Stimulated activated CD8-positive, alpha-beta memory T cell treated with anti-CD3 and anti-CD28 coated beads, Interleukin-15, amount 100 ng/mL, for 1 hour (primary cell): ENCODE measurements around the gene KRT36.

Experiments used
- DNase-seq: peaks from one replicate; pipeline ENCODE4 v3.0.0-alpha.2; 2020; ENCODE audit warnings: low read depth

Gene KRT36

GRCh38 chr17:41476866-41477815 lies 12.6 kb downstream of the KRT36 start:
- DNase-seq = no peak

GRCh38 chr17:41475421-41475820 lies 14.3 kb downstream of the KRT36 start:
- DNase-seq = no peak

GRCh38 chr17:41474863-41475262 lies 14.8 kb downstream of the KRT36 start:
- DNase-seq = no peak

- DNase-seq = no peak
Observed at GRCh38 chr17:41468346-41468745, 21.4 kb downstream of the KRT36 start.

- DNase-seq = no peak
Observed at GRCh38 chr17:41467561-41467960, 22.1 kb downstream of the KRT36 start.

GRCh38 chr17:41466988-41467387 lies 22.7 kb downstream of the KRT36 start, which contains the start of gene KRT32:
Gene KRT32 (minus strand): TSS chr17:41467386. CDS start chr17:41467325, 61 bp downstream.
- no peak for DNase-seq

- no peak for DNase-seq
Observed at GRCh38 chr17:41464682-41465081, 25.0 kb downstream of the KRT36 start.

- no peak for DNase-seq
Observed at GRCh38 chr17:41464173-41464572, 25.5 kb downstream of the KRT36 start.

GRCh38 chr17:41463746-41464145 lies 26.0 kb downstream of the KRT36 start:
- DNase-seq = no peak

- DNase-seq = no peak
Observed at GRCh38 chr17:41462705-41463104, 27.0 kb downstream of the KRT36 start.

GRCh38 chr17:41457676-41458075 lies 32.0 kb downstream of the KRT36 start:
- DNase-seq = no peak

GRCh38 chr17:41456204-41456603 lies 33.5 kb downstream of the KRT36 start:
- DNase-seq = no peak

GRCh38 chr17:41455236-41455635 lies 34.5 kb downstream of the KRT36 start:
- no peak for DNase-seq

- no peak for DNase-seq
Observed at GRCh38 chr17:41453066-41453465, 36.6 kb downstream of the KRT36 start.

GRCh38 chr17:41452281-41452680 lies 37.4 kb downstream of the KRT36 start:
- DNase-seq = no peak

GRCh38 chr17:41451154-41451728 lies 38.5 kb downstream of the KRT36 start:
- DNase-seq = no peak

- DNase-seq = no peak
Observed at GRCh38 chr17:41449008-41449407, 40.7 kb downstream of the KRT36 start.

GRCh38 chr17:41448506-41448905 lies 41.2 kb downstream of the KRT36 start:
- no peak for DNase-seq

GRCh38 chr17:41446806-41447205 lies 42.9 kb downstream of the KRT36 start:
- DNase-seq = no peak

- DNase-seq = no peak
Observed at GRCh38 chr17:41444640-41445039, 45.1 kb downstream of the KRT36 start.

- no peak for DNase-seq
Observed at GRCh38 chr17:41444186-41444585, 45.5 kb downstream of the KRT36 start.

- DNase-seq = no peak
Observed at GRCh38 chr17:41442739-41443138, 47.0 kb downstream of the KRT36 start.

- DNase-seq = no peak
Observed at GRCh38 chr17:41440531-41441033, 49.1 kb downstream of the KRT36 start, which contains the start of gene KRT38. Gene KRT38 (minus strand): TSS chr17:41440983. CDS start chr17:41440921, 62 bp downstream.
